Measurements from ENCODE around the gene SIRPB2.

DNA sequence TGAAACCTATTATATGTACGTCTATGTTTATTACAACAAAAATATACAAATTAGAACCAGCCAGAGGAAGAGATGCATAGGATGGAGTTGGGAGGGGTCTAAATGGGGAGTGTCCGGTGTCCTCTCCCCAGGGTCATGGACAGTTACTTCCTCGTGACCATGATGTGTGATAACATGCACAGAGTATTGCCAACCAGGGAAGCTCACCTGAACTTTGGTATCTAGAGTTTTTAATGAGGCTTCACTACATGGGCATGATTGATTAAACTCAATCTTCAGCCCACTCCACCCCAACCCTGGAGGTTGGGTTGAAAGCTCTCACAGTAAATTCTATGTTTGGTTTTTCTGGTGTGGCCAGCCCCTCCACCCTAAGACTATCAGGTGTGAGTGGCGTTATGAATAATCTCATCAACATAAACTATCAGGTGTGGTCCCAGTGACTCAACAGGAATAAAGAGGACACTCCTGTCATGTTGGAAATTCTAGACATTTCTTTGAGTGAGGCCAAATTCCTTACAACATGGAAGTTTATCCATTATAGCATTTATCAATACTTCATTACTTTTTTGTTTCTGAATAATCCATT, 62.0 kb downstream of the SIRPB2 start:
- no peak for TF ChIP-seq EZH2phosphoT487 (IDR thresholded peaks at IDR 0.05; ENCODE audit: insufficient read depth, low read depth)
- no peak for TF ChIP-seq EZH2 (IDR thresholded peaks at IDR 0.05; ENCODE audit: insufficient read depth, poor library complexity, severe bottlenecking)
